Suprapubic skin (tissue), 4 donors: ENCODE measurements around the gene MIER2. TPM values are rescaled to one million over a fixed set of nuclear protein-coding genes. Genes with fewer than 3 reads are reported as not detected.

Source experiments
- DNase-seq, 2 donors: peaks; one replicate each; pipeline ENCODE4 v3.0.0-alpha.2; 2019; ENCODE audit warnings: low spot score in 2 of 2
- H3K27ac ChIP-seq: fragments of 200-600 bp; sonication (generic); one replicate; pipeline ENCODE4 v1.5.1; 2019
- H3K27me3 ChIP-seq: fragments of 200-600 bp; sonication (generic); one replicate; pipeline ENCODE4 v1.5.1; 2019
- H3K36me3 ChIP-seq: fragments of 200-600 bp; sonication (generic); one replicate; pipeline ENCODE4 v1.5.1; 2019
- H3K4me1 ChIP-seq: fragments of 200-600 bp; sonication (generic); one replicate; pipeline ENCODE4 v1.5.1; 2019
- H3K4me3 ChIP-seq: fragments of 200-600 bp; sonication (generic); one replicate; pipeline ENCODE4 v1.5.1; 2019; ENCODE audit warnings: mild to moderate bottlenecking
- H3K9me3 ChIP-seq: fragments of 200-600 bp; sonication (generic); one replicate; pipeline ENCODE4 v1.5.1; 2019
- EP300 ChIP-seq: sonication (generic); formaldehyde crosslinking; IDR thresholded peaks from one replicate; pipeline ENCODE4 v1.6.1; 2017; ENCODE audit warnings: antibody characterized with exemption
- POLR2A ChIP-seq, 2 donors: fragments of 450-650 bp; IDR thresholded peaks; one replicate each; pipeline ENCODE4 v1.6.1; 2017; ENCODE audit warnings: antibody characterized with exemption in 2 of 2, mild to moderate bottlenecking in 2 of 2, moderate library complexity in 2 of 2
- POLR2AphosphoS5 ChIP-seq, 3 donors: sonication (generic); formaldehyde crosslinking; IDR thresholded peaks; one replicate each; pipeline ENCODE4 v1.6.1; 2017; ENCODE audit warnings: antibody characterized with exemption in 3 of 3
- whole genome bisulfite sequencing: methylation state at CpG from one replicate; pipeline ENCODE4 v1.1.5; 2018; 5-methylcytosine and 5-hydroxymethylcytosine counted together
- total RNA-seq, 4 donors: library from RNA; depleted of rRNA; stranded (reverse); fragments of >200 nt; gene quantifications; one replicate each; pipeline ENCODE4 v1.1.0, GENCODE V29; 2016
- TF ChIP-seq, protein P1 (sequence below), 2 donors: fragments of 200-600 bp in 1 of 2; fragments of 450-650 bp in 1 of 2; sonication (generic) in 1 of 2; IDR thresholded peaks; one replicate each; pipeline ENCODE4 v1.5.1; 2016 to 2019; ENCODE audit warnings: antibody characterized with exemption in 2 of 2, mild to moderate bottlenecking in 1 of 2, moderate library complexity in 1 of 2

MIER2 gene
- total RNA-seq, 4 donors from 2014 or later: 17.5 to 55.7 (median 44.8) TPM

GRCh38 chr19:293436-294110, 51.0 kb downstream of the MIER2 start:
- Histone ChIP-seq H3K27ac (no peak overlapping the region), H3K4me1 (peaks cover 40% of the 10 kb centered on the region), H3K27me3 (peaks cover 53% of the 10 kb centered on the region), H3K4me3 (no peak overlapping the region), H3K9me3 (no peaks in the 10 kb centered on the region), H3K36me3 (no peaks in the 10 kb centered on the region)
- 41% methylated on average over 7 of the region's 14 CpGs for WGBS
- no peak for TF ChIP-seq POLR2AphosphoS5 (IDR thresholded peaks at IDR 0.05)
- peak in 1 of 2 donors; percentile 60 for DNase-seq

GRCh38 chr19:292951-293350, 51.6 kb downstream of the MIER2 start:
- Histone ChIP-seq H3K4me1 (peaks cover 40% of the 10 kb centered on the region), H3K27me3 (peaks cover 53% of the 10 kb centered on the region), H3K4me3 (no peak overlapping the region), H3K9me3 (no peaks in the 10 kb centered on the region), H3K27ac (no peak overlapping the region), H3K36me3 (no peaks in the 10 kb centered on the region)
- 81% methylated on average over 4 of the region's 4 CpGs for WGBS
- TF ChIP-seq POLR2A (IDR thresholded peaks at IDR 0.05) (no peak), EP300 (no peak), POLR2AphosphoS5 (IDR thresholded peaks at IDR 0.05) (no peak)
- TF ChIP-seq, protein P1, sequence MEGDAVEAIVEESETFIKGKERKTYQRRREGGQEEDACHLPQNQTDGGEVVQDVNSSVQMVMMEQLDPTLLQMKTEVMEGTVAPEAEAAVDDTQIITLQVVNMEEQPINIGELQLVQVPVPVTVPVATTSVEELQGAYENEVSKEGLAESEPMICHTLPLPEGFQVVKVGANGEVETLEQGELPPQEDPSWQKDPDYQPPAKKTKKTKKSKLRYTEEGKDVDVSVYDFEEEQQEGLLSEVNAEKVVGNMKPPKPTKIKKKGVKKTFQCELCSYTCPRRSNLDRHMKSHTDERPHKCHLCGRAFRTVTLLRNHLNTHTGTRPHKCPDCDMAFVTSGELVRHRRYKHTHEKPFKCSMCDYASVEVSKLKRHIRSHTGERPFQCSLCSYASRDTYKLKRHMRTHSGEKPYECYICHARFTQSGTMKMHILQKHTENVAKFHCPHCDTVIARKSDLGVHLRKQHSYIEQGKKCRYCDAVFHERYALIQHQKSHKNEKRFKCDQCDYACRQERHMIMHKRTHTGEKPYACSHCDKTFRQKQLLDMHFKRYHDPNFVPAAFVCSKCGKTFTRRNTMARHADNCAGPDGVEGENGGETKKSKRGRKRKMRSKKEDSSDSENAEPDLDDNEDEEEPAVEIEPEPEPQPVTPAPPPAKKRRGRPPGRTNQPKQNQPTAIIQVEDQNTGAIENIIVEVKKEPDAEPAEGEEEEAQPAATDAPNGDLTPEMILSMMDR (IDR thresholded peaks at IDR 0.05): no peak
- DNase-seq: no peak

GRCh38 chr19:292281-292884, 52.2 kb downstream of the MIER2 start:
- TF ChIP-seq POLR2A (IDR thresholded peaks at IDR 0.05): no peak
- TF ChIP-seq, protein P1 (IDR thresholded peaks at IDR 0.05): no peak
- TF ChIP-seq EP300: no peak
- no peak for TF ChIP-seq POLR2AphosphoS5 (IDR thresholded peaks at IDR 0.05)
- Histone ChIP-seq H3K27ac (no peak overlapping the region), H3K27me3 (peaks cover 53% of the 10 kb centered on the region), H3K36me3 (no peaks in the 10 kb centered on the region), H3K9me3 (no peaks in the 10 kb centered on the region), H3K4me3 (no peak overlapping the region), H3K4me1 (peaks cover 40% of the 10 kb centered on the region)
- peak in 1 of 2 donors; percentile 62 for DNase-seq
- 76% methylated on average over 6 of the region's 15 CpGs for WGBS

- TF ChIP-seq, protein P1 (IDR thresholded peaks at IDR 0.05): no peak
- no peak for TF ChIP-seq POLR2AphosphoS5 (IDR thresholded peaks at IDR 0.05)
- TF ChIP-seq EP300: no peak
- no peak for TF ChIP-seq POLR2A (IDR thresholded peaks at IDR 0.05)
- H3K4me3 ChIP-seq: peak overlapping the region; percentile 50
- no peaks in the 10 kb centered on the region for H3K9me3 ChIP-seq
- H3K4me1 ChIP-seq: peaks cover 40% of the 10 kb centered on the region
- 45% methylated on average over 32 of the region's 71 CpGs for WGBS
- H3K27me3 ChIP-seq: peaks cover 53% of the 10 kb centered on the region
- peak overlapping the region; percentile 67 for H3K27ac ChIP-seq
- peak in 1 of 2 donors; percentile 70 for DNase-seq
- no peaks in the 10 kb centered on the region for H3K36me3 ChIP-seq
Observed at GRCh38 chr19:291561-292280, 52.9 kb downstream of the MIER2 start.

- H3K27ac ChIP-seq: peak within 1 kb of the TSS; percentile 89
- H3K27me3 ChIP-seq: peaks cover 53% of the 10 kb centered on the region
- peaks cover 40% of the 10 kb centered on the region for H3K4me1 ChIP-seq
- WGBS: 10% methylated on average over 2 of the region's 60 CpGs
- no peak for DNase-seq
- H3K9me3 ChIP-seq: no peaks in the 10 kb centered on the region
- no peak for TF ChIP-seq POLR2AphosphoS5 (IDR thresholded peaks at IDR 0.05)
- no peak for TF ChIP-seq EP300
- TF ChIP-seq POLR2A (IDR thresholded peaks at IDR 0.05): no peak
- TF ChIP-seq, protein P1 (IDR thresholded peaks at IDR 0.05): no peak
- no peaks in the 10 kb centered on the region for H3K36me3 ChIP-seq
- peak within 1 kb of the TSS; percentile 50 for H3K4me3 ChIP-seq
Observed at GRCh38 chr19:291006-291521, 53.5 kb downstream of the MIER2 start, which contains the start of gene PLPP2. PLPP2 (minus strand) TSS chr19:291403; CDS start chr19:291336, 67 bp downstream.
